HFFc6 (cell line): Measurements from ENCODE around the gene GALNT2. TPM values are rescaled to one million over a fixed set of nuclear protein-coding genes. Genes with fewer than 3 reads are reported as not detected.

Experiments
- DNase-seq: peaks from one replicate; pipeline ENCODE4 v3.0.0-alpha.2; 2018
- H3K27ac Mint-ChIP-seq: 2 replicates; pipeline ENCODE4 v1.8.0; 2020; ENCODE audit warnings: mild to moderate bottlenecking, mixed read lengths
- H3K27me3 Mint-ChIP-seq: 2 replicates; pipeline ENCODE4 v1.8.0; 2021; ENCODE audit warnings: mild to moderate bottlenecking, moderate library complexity, mixed read lengths; ENCODE audit not compliant: insufficient read depth
- H3K36me3 Mint-ChIP-seq: 2 replicates; pipeline ENCODE4 v1.8.0; 2021; ENCODE audit warnings: low read depth, mixed read lengths
- H3K4me1 Mint-ChIP-seq: 2 replicates; pipeline ENCODE4 v1.8.0; 2020; ENCODE audit warnings: low read depth, mixed read lengths
- H3K4me3 Mint-ChIP-seq: 2 replicates; pipeline ENCODE4 v1.8.0; 2020; ENCODE audit warnings: mild to moderate bottlenecking, moderate library complexity, mixed read lengths
- H3K9me3 Mint-ChIP-seq: 2 replicates; pipeline ENCODE4 v1.8.0; 2020; ENCODE audit warnings: mild to moderate bottlenecking, mixed read lengths
- total RNA-seq, 6 experiments: library from RNA; stranded (reverse); fragmentation: NEBNext Ultra II Directional; extraction: Animal tissue kit (Norgen Biotek cat#: 25700); gene quantifications; 2 replicates in 1 of 6; 3 replicates in 5 of 6; pipeline ENCODE4 v1.2.3, GENCODE V29; 2021
- TF ChIP-seq, protein P1 (sequence below): fragments of 200-600 bp; sonication (generic); IDR thresholded peaks from 2 replicates; pipeline ENCODE4 v1.5.0; 2021; ENCODE audit warnings: antibody characterized with exemption, mild to moderate bottlenecking

The GALNT2 gene
- total RNA-seq, 6 experiments from 2014 or later = 174 to 194 (median 181) TPM

DNA sequence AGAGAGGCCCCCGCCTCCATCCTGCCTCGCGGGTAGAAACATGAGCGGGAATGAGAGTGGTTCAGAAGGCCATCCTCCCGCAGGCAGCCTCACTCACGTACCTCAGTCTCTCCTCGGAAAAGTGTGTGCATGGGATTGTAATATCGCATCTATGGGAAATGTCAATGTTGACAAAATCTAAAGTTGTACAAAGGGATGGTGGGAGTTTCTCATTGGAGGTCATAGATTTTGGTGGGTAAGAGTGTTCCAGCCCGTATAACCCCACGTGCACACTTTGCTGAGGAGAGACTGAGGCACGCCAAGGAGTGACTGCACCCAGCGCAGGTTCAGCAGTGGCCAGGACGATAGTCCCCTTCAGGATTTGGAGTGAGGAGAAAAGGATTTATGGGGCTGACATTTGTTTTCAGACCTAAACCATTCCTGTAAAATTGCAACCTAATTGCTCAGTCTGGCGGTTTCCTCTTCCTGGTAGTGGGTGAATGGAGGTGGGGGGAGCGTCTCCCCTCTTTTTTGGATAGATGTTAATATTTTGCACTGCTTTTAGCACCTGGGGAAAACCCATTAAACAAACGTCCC, 59.6 kb downstream of the GALNT2 start:
- H3K27me3 Mint-ChIP-seq = no peaks in the 10 kb centered on the region; the same call in 1 of the 2 replicates
- TF ChIP-seq, protein P1, sequence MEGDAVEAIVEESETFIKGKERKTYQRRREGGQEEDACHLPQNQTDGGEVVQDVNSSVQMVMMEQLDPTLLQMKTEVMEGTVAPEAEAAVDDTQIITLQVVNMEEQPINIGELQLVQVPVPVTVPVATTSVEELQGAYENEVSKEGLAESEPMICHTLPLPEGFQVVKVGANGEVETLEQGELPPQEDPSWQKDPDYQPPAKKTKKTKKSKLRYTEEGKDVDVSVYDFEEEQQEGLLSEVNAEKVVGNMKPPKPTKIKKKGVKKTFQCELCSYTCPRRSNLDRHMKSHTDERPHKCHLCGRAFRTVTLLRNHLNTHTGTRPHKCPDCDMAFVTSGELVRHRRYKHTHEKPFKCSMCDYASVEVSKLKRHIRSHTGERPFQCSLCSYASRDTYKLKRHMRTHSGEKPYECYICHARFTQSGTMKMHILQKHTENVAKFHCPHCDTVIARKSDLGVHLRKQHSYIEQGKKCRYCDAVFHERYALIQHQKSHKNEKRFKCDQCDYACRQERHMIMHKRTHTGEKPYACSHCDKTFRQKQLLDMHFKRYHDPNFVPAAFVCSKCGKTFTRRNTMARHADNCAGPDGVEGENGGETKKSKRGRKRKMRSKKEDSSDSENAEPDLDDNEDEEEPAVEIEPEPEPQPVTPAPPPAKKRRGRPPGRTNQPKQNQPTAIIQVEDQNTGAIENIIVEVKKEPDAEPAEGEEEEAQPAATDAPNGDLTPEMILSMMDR = no peak
- no peak overlapping the region for H3K4me3 Mint-ChIP-seq
- peaks cover 4% of the 10 kb centered on the region; the same call in 1 of the 2 replicates for H3K36me3 Mint-ChIP-seq
- H3K27ac Mint-ChIP-seq = no peak overlapping the region
- H3K9me3 Mint-ChIP-seq = no peaks in the 10 kb centered on the region
- no peak for DNase-seq
- H3K4me1 Mint-ChIP-seq = peaks cover 55% of the 10 kb centered on the region

DNA sequence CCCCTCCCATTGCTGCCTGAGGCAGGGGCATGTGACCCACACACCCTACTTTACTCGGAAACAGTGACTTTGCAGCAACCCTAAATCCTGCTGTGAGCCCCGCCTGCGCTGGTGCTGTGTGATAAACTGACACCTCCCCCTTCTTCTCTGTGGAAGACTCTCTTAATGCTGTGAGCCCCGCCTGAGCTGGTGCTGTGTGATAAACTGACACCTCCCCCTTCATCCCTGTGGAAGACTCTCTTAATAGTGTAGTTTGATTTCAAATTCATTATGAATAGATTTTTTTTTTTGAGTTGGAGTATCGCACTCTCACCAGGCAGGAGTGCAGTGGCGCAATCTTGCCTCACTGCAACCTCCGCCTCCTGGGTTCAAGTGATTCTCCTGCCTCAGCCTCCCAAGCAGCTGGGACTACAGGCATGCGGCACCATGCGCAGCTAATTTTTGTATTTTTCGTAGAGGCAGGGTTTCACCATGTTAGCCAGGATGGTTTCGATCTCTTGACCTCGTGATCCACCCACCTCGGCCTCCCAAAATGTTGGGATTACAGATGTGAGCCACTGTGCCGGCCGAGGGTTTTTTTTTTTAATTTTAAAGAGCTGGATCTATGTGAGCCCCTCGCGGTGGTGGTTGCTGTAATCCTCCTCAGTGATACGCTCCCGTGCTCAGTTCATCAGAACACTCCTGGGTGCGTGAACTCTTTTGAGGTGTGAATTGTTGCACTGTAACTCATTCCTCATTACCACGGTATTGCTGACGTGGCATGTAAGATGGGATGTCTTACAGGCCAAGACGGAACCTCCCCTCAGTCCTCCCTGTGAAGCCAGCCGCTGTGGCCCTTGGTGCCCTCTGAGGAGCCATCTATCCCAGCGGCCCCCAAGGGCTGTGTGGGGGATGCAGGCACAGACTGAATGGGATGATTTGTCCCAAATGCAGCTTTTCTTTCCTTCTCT, 60.3 kb downstream of the GALNT2 start:
- DNase-seq = no peak
- no peaks in the 10 kb centered on the region for H3K9me3 Mint-ChIP-seq
- H3K36me3 Mint-ChIP-seq = peaks cover 4% of the 10 kb centered on the region; the same call in 1 of the 2 replicates
- H3K27me3 Mint-ChIP-seq = no peaks in the 10 kb centered on the region; the same call in 1 of the 2 replicates
- TF ChIP-seq, protein P1 = no peak
- H3K27ac Mint-ChIP-seq = no peak overlapping the region
- H3K4me3 Mint-ChIP-seq = no peak overlapping the region
- peaks cover 50% of the 10 kb centered on the region for H3K4me1 Mint-ChIP-seq

DNA sequence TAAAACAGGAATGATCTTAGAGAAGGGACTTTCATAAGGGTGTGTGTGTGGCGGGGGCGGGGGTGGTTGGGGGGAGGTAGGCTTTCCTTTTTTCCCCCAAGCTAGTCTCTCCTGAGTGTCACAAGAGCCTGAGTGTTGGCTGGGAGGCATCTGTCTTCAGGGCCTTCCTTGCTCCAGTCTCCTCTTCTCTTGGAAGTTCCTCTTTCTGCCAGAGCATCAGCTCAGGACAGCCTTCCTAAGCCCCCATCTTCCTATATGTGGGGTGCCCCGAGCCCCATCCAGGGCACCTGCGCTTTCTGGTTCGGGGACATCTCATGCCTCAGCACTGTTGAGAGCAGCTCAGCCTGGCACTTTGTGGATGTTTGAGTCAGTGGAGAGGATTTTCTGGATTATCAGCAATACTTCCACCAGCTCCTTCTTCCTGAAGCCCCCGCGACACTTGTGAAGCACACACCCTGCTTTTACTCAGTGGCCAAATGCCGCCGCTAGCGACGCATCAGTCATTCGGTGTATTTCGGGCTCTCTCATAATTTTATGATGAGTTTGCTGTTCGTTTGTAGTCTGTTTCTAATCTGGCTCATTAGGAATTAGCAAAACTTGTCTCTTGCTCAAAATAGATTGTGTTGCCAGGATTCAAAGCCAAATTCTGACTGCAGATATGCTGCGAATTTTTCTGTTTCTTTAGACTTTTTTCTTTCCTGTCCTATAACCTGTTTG, 61.7 kb downstream of the GALNT2 start:
- no peak for DNase-seq
- no peaks in the 10 kb centered on the region for H3K9me3 Mint-ChIP-seq
- no peaks in the 10 kb centered on the region; the same call in 1 of the 2 replicates for H3K27me3 Mint-ChIP-seq
- no peak overlapping the region for H3K27ac Mint-ChIP-seq
- no peak overlapping the region for H3K4me3 Mint-ChIP-seq
- H3K4me1 Mint-ChIP-seq = peaks cover 52% of the 10 kb centered on the region
- TF ChIP-seq, protein P1 = no peak
- H3K36me3 Mint-ChIP-seq = 0 out of 2 replicates have a peak, but pooled peaks cover 4% of the 10 kb centered on the region

DNA sequence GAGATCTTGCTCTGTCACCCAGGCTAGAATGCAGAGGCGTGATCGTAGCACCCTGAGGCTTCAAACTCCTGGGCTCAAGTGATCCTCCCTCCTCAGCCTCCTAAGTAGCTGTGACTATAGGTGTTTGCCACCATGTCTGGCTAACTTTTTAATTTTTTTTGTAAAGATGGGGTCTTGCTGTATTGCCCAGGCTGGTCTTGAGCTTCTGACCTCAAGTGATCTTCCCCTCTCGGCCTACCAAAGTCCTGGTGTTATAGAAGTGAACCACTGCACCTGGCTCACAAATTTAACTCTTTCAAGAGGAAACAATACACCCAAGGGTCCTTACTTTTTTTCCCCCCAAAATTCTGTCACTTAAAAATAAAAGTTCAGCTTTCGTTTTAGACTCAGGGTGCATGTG, 62.3 kb downstream of the GALNT2 start:
- DNase-seq = no peak
- H3K36me3 Mint-ChIP-seq = peaks cover under 1% of the 10 kb centered on the region; the same call in 1 of the 2 replicates
- no peaks in the 10 kb centered on the region for H3K9me3 Mint-ChIP-seq
- no peak overlapping the region for H3K4me3 Mint-ChIP-seq
- H3K27me3 Mint-ChIP-seq = no peaks in the 10 kb centered on the region; the same call in 1 of the 2 replicates
- peaks cover 52% of the 10 kb centered on the region for H3K4me1 Mint-ChIP-seq
- TF ChIP-seq, protein P1 = no peak
- no peak overlapping the region for H3K27ac Mint-ChIP-seq

DNA sequence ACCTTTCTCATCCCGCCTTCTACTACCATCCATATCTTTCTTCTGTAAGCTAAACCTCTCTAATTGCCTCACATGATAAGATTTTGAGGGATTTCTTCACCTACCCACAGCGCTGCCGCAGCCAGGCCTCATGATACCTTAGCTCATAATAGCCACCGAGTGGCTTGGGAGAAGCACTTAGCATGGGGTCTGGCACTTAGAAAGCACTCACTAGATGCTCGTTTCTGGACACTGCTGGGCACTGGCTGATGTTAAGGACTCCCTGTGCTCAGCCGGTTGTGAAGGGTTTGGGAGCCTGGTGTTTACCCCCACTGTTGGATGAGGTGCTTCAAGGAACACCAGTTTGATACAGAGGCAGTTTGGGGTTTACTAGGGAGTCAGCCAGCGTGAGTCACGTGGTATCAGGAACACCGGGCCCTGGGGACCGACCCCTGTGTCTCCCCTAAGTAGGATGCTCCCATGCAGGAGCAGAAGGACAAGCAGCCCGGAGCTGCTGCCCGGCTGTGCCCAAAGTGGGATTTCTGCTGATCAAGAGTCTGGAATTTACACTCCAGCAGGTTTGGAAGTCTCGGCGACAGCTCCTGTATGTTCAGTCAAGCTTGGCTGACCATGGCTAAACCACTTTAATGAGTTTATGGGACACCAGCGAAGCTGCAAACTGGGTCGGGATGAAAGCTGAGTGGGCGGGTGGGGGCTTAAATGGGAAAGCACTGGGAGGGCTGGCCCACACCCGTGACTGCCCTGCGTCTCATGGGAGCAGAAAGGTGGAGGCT, 63.3 kb downstream of the GALNT2 start:
- Mint-ChIP-seq H3K27ac (no peak overlapping the region), H3K27me3 (no peaks in the 10 kb centered on the region; the same call in 1 of the 2 replicates), H3K36me3 (peaks cover 8% of the 10 kb centered on the region; the same call in 1 of the 2 replicates), H3K4me3 (no peak overlapping the region), H3K4me1 (peaks cover 47% of the 10 kb centered on the region), H3K9me3 (no peaks in the 10 kb centered on the region)
- DNase-seq = no peak
- TF ChIP-seq, protein P1 = no peak
